GM12892 (cell line): ENCODE results near the gene PDE4B.

Experiments
- POLR2A ChIP-seq: IDR thresholded peaks from 2 replicates; pipeline ENCODE4 v1.6.1; 2011; ENCODE audit warnings: low read depth, low read length, control low read depth
- TAF1 ChIP-seq: IDR thresholded peaks from 2 replicates; pipeline ENCODE4 v1.6.1; 2011; ENCODE audit warnings: low read depth, mild to moderate bottlenecking, control low read depth, low read length, borderline replicate concordance

- TF ChIP-seq TAF1 (no peak), POLR2A (no peak)
Measured at GRCh38 chr1:66226985-66227384, 434.3 kb downstream of the PDE4B start.
